Liver (tissue), 9 donors: Measurements from ENCODE around the gene TMEM178B. TPM values are rescaled to one million over a fixed set of nuclear protein-coding genes. Genes with fewer than 3 reads are reported as not detected.
"Not testable (repeated sequence)": the region's sequence is repeated elsewhere in the genome, so short reads cannot be mapped to it uniquely, and the experiment has no call there.

ENCODE experiments used
- DNase-seq: peaks from one replicate; pipeline ENCODE4 v3.0.0-alpha.2; 2017; ENCODE audit warnings: low spot score
- H3K27ac ChIP-seq, 2 donors: one replicate each; pipeline ENCODE4 v1.7.0; 2013; ENCODE audit warnings: inconsistent platforms in 2 of 2, low read length in 2 of 2, control low read depth in 1 of 2, low read depth in 1 of 2, mild to moderate bottlenecking in 1 of 2
- H3K27me3 ChIP-seq, 4 donors: one replicate each; pipeline versions ENCODE4 v1.6.1 to v1.7.0; 2013; ENCODE audit warnings: low read length in 3 of 4, inconsistent platforms in 1 of 4, mild to moderate bottlenecking in 1 of 4, moderate library complexity in 1 of 4; ENCODE audit not compliant: control insufficient read depth in 4 of 4, insufficient read depth in 4 of 4
- H3K36me3 ChIP-seq, 4 donors: one replicate each; pipeline versions ENCODE4 v1.6.1 to v1.7.0; 2013; ENCODE audit warnings: low read length in 3 of 4, mild to moderate bottlenecking in 3 of 4, low read depth in 1 of 4, moderate library complexity in 1 of 4; ENCODE audit not compliant: control insufficient read depth in 4 of 4, insufficient read depth in 3 of 4
- H3K4me1 ChIP-seq, 4 donors: one replicate each; pipeline versions ENCODE4 v1.6.1 to v1.7.0; 2013; ENCODE audit warnings: low read length in 3 of 4, mild to moderate bottlenecking in 3 of 4, moderate library complexity in 1 of 4; ENCODE audit not compliant: control insufficient read depth in 4 of 4, insufficient read depth in 4 of 4
- H3K4me3 ChIP-seq, 3 donors: one replicate each; pipeline versions ENCODE4 v1.6.1 to v1.7.0; 2013; ENCODE audit warnings: low read length in 3 of 3, control low read depth in 1 of 3, low read depth in 1 of 3, mild to moderate bottlenecking in 1 of 3
- H3K9ac ChIP-seq, 2 donors: one replicate each; pipeline ENCODE4 v1.7.0; 2013; ENCODE audit warnings: low read length in 2 of 2, mild to moderate bottlenecking in 2 of 2, moderate library complexity in 2 of 2, control low read depth in 1 of 2, low read depth in 1 of 2
- H3K9me3 ChIP-seq, 4 donors: one replicate each; pipeline versions ENCODE4 v1.6.1 to v1.7.0; 2013; ENCODE audit warnings: low read length in 3 of 4; ENCODE audit not compliant: control insufficient read depth in 4 of 4
- ATF3 ChIP-seq: IDR thresholded peaks from 2 replicates; pipeline ENCODE4 v1.6.1; 2016; ENCODE audit warnings: antibody characterized with exemption
- CTCF ChIP-seq: fragments of 150-350 bp; IDR thresholded peaks from 2 replicates; pipeline ENCODE4 v1.5.1; 2017; ENCODE audit warnings: improper control_type of control experiment, low read depth, low read length; ENCODE audit not compliant: missing input control
- EGR1 ChIP-seq, 2 donors: IDR thresholded peaks; 2 replicates each; pipeline ENCODE4 v1.6.1; 2016 to 2018; ENCODE audit warnings: antibody characterized with exemption in 2 of 2, low read depth in 2 of 2
- FOXA1 ChIP-seq: IDR thresholded peaks from 2 replicates; pipeline ENCODE4 v1.6.1; 2016; ENCODE audit warnings: antibody characterized with exemption
- FOXA2 ChIP-seq: IDR thresholded peaks from 2 replicates; pipeline ENCODE4 v1.6.1; 2016; ENCODE audit warnings: antibody characterized with exemption
- GABPA ChIP-seq, 2 donors: IDR thresholded peaks in 1 of 2; conservative IDR thresholded peaks in 1 of 2; 2 replicates each; pipeline ENCODE4 v1.6.1; 2016; ENCODE audit warnings: antibody characterized with exemption in 2 of 2, mild to moderate bottlenecking in 1 of 2, moderate library complexity in 1 of 2
- HNF4A ChIP-seq, 2 donors: conservative IDR thresholded peaks; 2 replicates each; pipeline ENCODE4 v1.6.1; 2016; ENCODE audit warnings: antibody characterized with exemption in 2 of 2, mild to moderate bottlenecking in 2 of 2
- HNF4G ChIP-seq: IDR thresholded peaks from 2 replicates; pipeline ENCODE4 v1.6.1; 2016; ENCODE audit warnings: antibody characterized with exemption
- JUND ChIP-seq, 2 donors: IDR thresholded peaks; 2 replicates each; pipeline ENCODE4 v1.6.1; 2016; ENCODE audit warnings: antibody characterized with exemption in 2 of 2
- MAX ChIP-seq: IDR thresholded peaks from 2 replicates; pipeline ENCODE4 v1.6.1; 2016; ENCODE audit warnings: antibody characterized with exemption
- NR2F2 ChIP-seq: IDR thresholded peaks from 2 replicates; pipeline ENCODE4 v1.6.1; 2016; ENCODE audit warnings: antibody characterized with exemption
- RAD21 ChIP-seq, 2 donors: IDR thresholded peaks; 2 replicates each; pipeline ENCODE4 v1.6.1; 2016; ENCODE audit warnings: antibody characterized with exemption in 2 of 2, mild to moderate bottlenecking in 2 of 2
- REST ChIP-seq: IDR thresholded peaks from 2 replicates; pipeline ENCODE4 v1.6.1; 2016; ENCODE audit warnings: antibody characterized with exemption, mild to moderate bottlenecking
- RXRA ChIP-seq, 2 donors: IDR thresholded peaks; 2 replicates each; pipeline ENCODE4 v1.6.1; 2017 to 2018; ENCODE audit warnings: antibody characterized with exemption in 2 of 2, mild to moderate bottlenecking in 1 of 2
- SP1 ChIP-seq: IDR thresholded peaks from 2 replicates; pipeline ENCODE4 v1.6.1; 2018; ENCODE audit warnings: antibody characterized with exemption, mild to moderate bottlenecking
- TAF1 ChIP-seq: conservative IDR thresholded peaks from 2 replicates; pipeline ENCODE4 v1.6.1; 2016; ENCODE audit warnings: antibody characterized with exemption, mild to moderate bottlenecking
- YY1 ChIP-seq: IDR thresholded peaks from 2 replicates; pipeline ENCODE4 v1.6.1; 2016; ENCODE audit warnings: antibody characterized with exemption, mild to moderate bottlenecking
- ZBTB33 ChIP-seq: IDR thresholded peaks from 2 replicates; pipeline ENCODE4 v1.6.1; 2016; ENCODE audit warnings: antibody characterized with exemption
- WGBS: extraction: QIAGEN DNeasy Blood & Tissue Kit; methylation state at CpG from one replicate; pipeline ENCODE4 v1.1.7; 2013; 5-methylcytosine and 5-hydroxymethylcytosine counted together
- polyA plus RNA-seq, 2 donors: library from polyadenylated mRNA; stranded (reverse) in 1 of 2; unstranded in 1 of 2; fragments of 200-250 nt in 1 of 2; fragments of >200 nt in 1 of 2; fragmentation: Nextera tagmentation in 1 of 2; extraction: Ambion mirVana in 1 of 2; gene quantifications; one replicate each; pipeline versions ENCODE4 v1.2.1 to v1.2.3, GENCODE V29; 2013 to 2015
- total RNA-seq, 2 donors: library from RNA; depleted of rRNA; stranded (reverse); fragments of >200 nt; gene quantifications; one replicate each; pipeline ENCODE4 v1.2.3, GENCODE V29; 2014
- donor health status: healthy.
- donor health status: healthy.
- donor health status: healthy.
- donor health status: healthy.
- donor health status: healthy.

The TMEM178B gene
- total and polyA plus RNA-seq, 4 donors: under 0.01 to 0.02 (median under 0.01) TPM; not detected in 1

GRCh38 chr7:141378405-141378804 lies 304.5 kb downstream of the TMEM178B start (continued):
- no peak for TF ChIP-seq ZBTB33
- TF ChIP-seq FOXA1: no peak

GRCh38 chr7:141381794-141382427 lies 308.0 kb downstream of the TMEM178B start:
- no peak for TF ChIP-seq ATF3
- TF ChIP-seq FOXA2: no peak
- no peak for TF ChIP-seq NR2F2
- no peak for TF ChIP-seq RXRA (IDR thresholded peaks at IDR 0.05)
- TF ChIP-seq HNF4A (conservative IDR thresholded peaks at IDR 0.05): no peak
- TF ChIP-seq HNF4G: no peak
- TF ChIP-seq CTCF: no peak
- TF ChIP-seq ZBTB33: no peak
- no peak for TF ChIP-seq EGR1 (IDR thresholded peaks at IDR 0.05; ENCODE audit: low read depth in 2 of 2)
- TF ChIP-seq JUND (IDR thresholded peaks at IDR 0.05): no peak
- no peak for TF ChIP-seq MAX
- no peak for TF ChIP-seq YY1
- TF ChIP-seq GABPA (IDR thresholded peaks at IDR 0.05 in 1 of 2, conservative IDR thresholded peaks at IDR 0.05 in 1 of 2): no peak
- no peak for TF ChIP-seq FOXA1
- no peak for TF ChIP-seq SP1
- no peak for TF ChIP-seq REST
- TF ChIP-seq RAD21 (IDR thresholded peaks at IDR 0.05): no peak
- no peak for TF ChIP-seq TAF1
- Histone ChIP-seq H3K36me3 (no peaks in the 10 kb centered on the region), H3K4me1 (no peaks in the 10 kb centered on the region), H3K9me3 (no peaks in the 10 kb centered on the region), H3K9ac (no peak overlapping the region), H3K27ac (no peak overlapping the region), H3K27me3 (no peaks in the 10 kb centered on the region), H3K4me3 (no peak overlapping the region)
- 41% methylated on average over 3 of the region's 3 CpGs for WGBS
- no peak for DNase-seq

GRCh38 chr7:141383356-141383755 lies 309.5 kb downstream of the TMEM178B start:
- not testable (repeated sequence) for H3K27ac ChIP-seq, H3K9me3 ChIP-seq, H3K4me3 ChIP-seq, H3K9ac ChIP-seq, H3K36me3 ChIP-seq, H3K4me1 ChIP-seq, H3K27me3 ChIP-seq, DNase-seq
- WGBS: 94% methylated on average over 3 of the region's 3 CpGs
